A673 (cell line): Measurements from ENCODE around the gene MYLK3.

Experiments
- EZH2 ChIP-seq: fragments of 200-600 bp; sonication (generic); IDR thresholded peaks from 2 replicates; pipeline ENCODE4 v1.6.1; 2017; ENCODE audit warnings: borderline replicate concordance, low read depth, mild to moderate bottlenecking, mixed read lengths, antibody characterized with exemption, low read length; ENCODE audit not compliant: poor library complexity, severe bottlenecking
- TF ChIP-seq, protein P1 (sequence below): fragments of 300-800, 200-600 bp; sonication (generic); conservative IDR thresholded peaks from 2 replicates; pipeline ENCODE4 v1.5.1; 2017; ENCODE audit warnings: low read depth, mild to moderate bottlenecking, antibody characterized with exemption, low read length, moderate library complexity, mixed read lengths

DNA sequence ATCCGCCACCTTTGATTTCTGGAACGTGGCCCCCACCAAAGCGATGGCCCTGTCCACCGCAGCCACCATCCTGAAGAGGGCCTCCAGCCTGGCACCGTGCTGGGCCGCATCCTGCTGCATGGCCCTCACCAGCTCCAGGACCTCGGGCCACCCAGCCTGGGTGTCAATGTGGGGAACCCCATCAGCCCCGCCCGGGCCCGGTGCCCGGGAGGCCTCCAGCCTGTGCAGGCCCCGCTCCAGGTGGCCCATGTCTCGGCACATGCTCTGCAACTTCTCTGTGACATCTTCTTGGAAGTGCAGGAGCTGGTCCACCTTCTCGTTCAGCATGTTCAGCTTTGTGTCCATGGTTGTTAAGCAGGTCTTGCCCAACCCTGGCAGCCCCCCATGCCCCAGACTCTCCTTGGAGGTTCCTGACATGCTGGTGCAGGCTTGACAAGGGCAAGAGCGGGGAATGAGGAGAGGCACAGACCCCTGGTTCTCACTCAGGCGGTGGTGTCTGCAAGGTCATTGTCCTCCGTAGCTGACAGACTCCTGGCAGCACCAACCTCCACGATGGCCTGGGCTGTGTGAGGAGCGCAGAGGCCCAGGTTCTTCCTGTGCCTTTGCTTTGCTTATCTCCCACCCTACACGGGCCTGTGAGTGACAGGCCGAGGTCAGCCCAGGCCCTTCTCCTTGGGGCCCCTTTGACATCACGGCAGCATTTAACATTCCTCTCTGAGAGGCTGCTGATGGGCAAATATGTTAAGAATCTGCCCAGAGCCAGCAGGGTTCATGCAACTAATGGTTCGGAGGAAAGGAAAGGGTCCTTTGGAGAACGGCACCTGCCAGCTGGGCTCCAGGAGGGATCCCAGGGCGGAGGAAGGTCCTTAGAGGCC lies at the start of gene MYLK3:
- TF ChIP-seq, protein P1, sequence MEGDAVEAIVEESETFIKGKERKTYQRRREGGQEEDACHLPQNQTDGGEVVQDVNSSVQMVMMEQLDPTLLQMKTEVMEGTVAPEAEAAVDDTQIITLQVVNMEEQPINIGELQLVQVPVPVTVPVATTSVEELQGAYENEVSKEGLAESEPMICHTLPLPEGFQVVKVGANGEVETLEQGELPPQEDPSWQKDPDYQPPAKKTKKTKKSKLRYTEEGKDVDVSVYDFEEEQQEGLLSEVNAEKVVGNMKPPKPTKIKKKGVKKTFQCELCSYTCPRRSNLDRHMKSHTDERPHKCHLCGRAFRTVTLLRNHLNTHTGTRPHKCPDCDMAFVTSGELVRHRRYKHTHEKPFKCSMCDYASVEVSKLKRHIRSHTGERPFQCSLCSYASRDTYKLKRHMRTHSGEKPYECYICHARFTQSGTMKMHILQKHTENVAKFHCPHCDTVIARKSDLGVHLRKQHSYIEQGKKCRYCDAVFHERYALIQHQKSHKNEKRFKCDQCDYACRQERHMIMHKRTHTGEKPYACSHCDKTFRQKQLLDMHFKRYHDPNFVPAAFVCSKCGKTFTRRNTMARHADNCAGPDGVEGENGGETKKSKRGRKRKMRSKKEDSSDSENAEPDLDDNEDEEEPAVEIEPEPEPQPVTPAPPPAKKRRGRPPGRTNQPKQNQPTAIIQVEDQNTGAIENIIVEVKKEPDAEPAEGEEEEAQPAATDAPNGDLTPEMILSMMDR: no peak
- no peak for TF ChIP-seq EZH2
